Neural cell (in vitro differentiated cells): ENCODE data around the gene PHPT1. TPM values are rescaled to one million over a fixed set of nuclear protein-coding genes. Genes with fewer than 3 reads are reported as not detected.

Source experiments
- H2AFZ ChIP-seq: fragments of 200-600, 300-800 bp; sonication (generic), shearing (Covaris generic); 2 replicates; pipeline ENCODE4 v1.6.0; 2014; ENCODE audit warnings: low read depth, mild to moderate bottlenecking, antibody characterized with exemption, low read length, moderate library complexity
- H3F3A ChIP-seq: fragments of 200-600 bp; shearing (Covaris generic); 2 replicates; pipeline ENCODE4 v1.6.1; 2016; ENCODE audit warnings: mild to moderate bottlenecking, moderate library complexity, mixed read lengths, antibody characterized with exemption, low read length; ENCODE audit not compliant: insufficient read depth, poor library complexity, severe bottlenecking
- H3K27ac ChIP-seq: fragments of 200-600, 300-800 bp; sonication (generic), shearing (Covaris generic); 2 replicates; pipeline ENCODE4 v1.5.1; 2014; ENCODE audit warnings: mild to moderate bottlenecking, low read length, moderate library complexity
- H3K27me3 ChIP-seq: fragments of 300-800, 200-600 bp; sonication (generic), shearing (Covaris generic); 2 replicates; pipeline ENCODE4 v1.6.0; 2014; ENCODE audit warnings: mild to moderate bottlenecking, low read depth, low read length, moderate library complexity; ENCODE audit not compliant: insufficient read depth
- H3K36me3 ChIP-seq: fragments of 300-800, 200-600 bp; sonication (generic), shearing (Covaris generic); 2 replicates; pipeline ENCODE4 v1.5.1; 2014; ENCODE audit warnings: mild to moderate bottlenecking, antibody characterized with exemption, low read length, moderate library complexity; ENCODE audit not compliant: insufficient read depth
- H3K4me2 ChIP-seq: fragments of 300-800, 200-600 bp; sonication (generic), shearing (Covaris generic); 2 replicates; pipeline ENCODE4 v1.6.0; 2014; ENCODE audit warnings: mild to moderate bottlenecking, low read length
- H3K4me3 ChIP-seq: fragments of 300-800, 200-600 bp; sonication (generic), shearing (Covaris generic); 2 replicates; pipeline ENCODE4 v1.5.1; 2014; ENCODE audit warnings: mild to moderate bottlenecking, low read length, moderate library complexity
- H3K79me2 ChIP-seq: fragments of 200-600 bp; shearing (Covaris generic); replicated peaks from 2 replicates; pipeline ENCODE4 v1.6.0; 2014; ENCODE audit warnings: mild to moderate bottlenecking, low read length, moderate library complexity; ENCODE audit not compliant: insufficient read depth
- H3K9ac ChIP-seq: fragments of 300-800, 200-600 bp; sonication (generic), shearing (Covaris generic); 2 replicates; pipeline ENCODE4 v1.6.1; 2016; ENCODE audit warnings: mild to moderate bottlenecking, low read length, mixed read lengths
- H3K9me2 ChIP-seq: fragments of 200-600 bp; shearing (Covaris generic); 2 replicates; pipeline ENCODE4 v1.6.1; 2016; ENCODE audit warnings: mild to moderate bottlenecking, low read length, mixed read lengths; ENCODE audit not compliant: insufficient read depth
- H3K9me3 ChIP-seq: fragments of 200-600, 300-800 bp; sonication (generic), shearing (Covaris generic); 2 replicates; pipeline ENCODE4 v1.6.1; 2016; ENCODE audit warnings: mild to moderate bottlenecking, mixed run types, low read length, moderate library complexity, mixed read lengths
- H4K20me1 ChIP-seq: fragments of 200-600 bp; shearing (Covaris generic); 2 replicates; pipeline ENCODE4 v1.6.1; 2016; ENCODE audit warnings: mild to moderate bottlenecking, mixed run types; ENCODE audit not compliant: insufficient read depth
- CTCF ChIP-seq: fragments of 450-650 bp; IDR thresholded peaks from 2 replicates; pipeline ENCODE4 v1.5.1; 2014; ENCODE audit warnings: antibody characterized with exemption, mild to moderate bottlenecking, moderate library complexity; ENCODE audit not compliant: poor library complexity, severe bottlenecking
- EP300 ChIP-seq: fragments of 450-650 bp; conservative IDR thresholded peaks from 2 replicates; pipeline ENCODE4 v1.6.1; 2014; ENCODE audit warnings: antibody characterized with exemption, mild to moderate bottlenecking, moderate library complexity; ENCODE audit not compliant: poor library complexity, severe bottlenecking
- EZH2 ChIP-seq: fragments of 200-600, 300-800 bp; shearing (Covaris generic), sonication (generic); IDR thresholded peaks from 2 replicates; pipeline ENCODE4 v1.6.1; 2014; ENCODE audit warnings: antibody characterized with exemption, low read length, borderline replicate concordance, mild to moderate bottlenecking; ENCODE audit not compliant: insufficient read depth, poor library complexity, severe bottlenecking
- MXI1 ChIP-seq: fragments of 450-650 bp; conservative IDR thresholded peaks from 2 replicates; pipeline ENCODE4 v1.6.1; 2014; ENCODE audit warnings: antibody characterized with exemption, mild to moderate bottlenecking; ENCODE audit not compliant: poor library complexity, severe bottlenecking
- POLR2AphosphoS5 ChIP-seq: IDR thresholded peaks from 2 replicates; pipeline ENCODE4 v1.6.1; 2012
- RAD21 ChIP-seq: fragments of 450-650 bp; conservative IDR thresholded peaks from 2 replicates; pipeline ENCODE4 v1.6.1; 2014; ENCODE audit warnings: antibody characterized with exemption, mild to moderate bottlenecking, moderate library complexity
- REST ChIP-seq: IDR thresholded peaks from 2 replicates; pipeline ENCODE4 v1.6.1; 2012; ENCODE audit warnings: borderline replicate concordance
- SMC3 ChIP-seq: fragments of 450-650 bp; conservative IDR thresholded peaks from 2 replicates; pipeline ENCODE4 v1.6.1; 2014; ENCODE audit warnings: antibody characterized with exemption, mild to moderate bottlenecking, moderate library complexity; ENCODE audit not compliant: poor library complexity
- TAF1 ChIP-seq: IDR thresholded peaks from 2 replicates; pipeline ENCODE4 v1.6.1; 2012; ENCODE audit warnings: low read depth
- polyA plus RNA-seq: library from polyadenylated mRNA; depleted of rRNA; stranded (reverse); fragments of >200 nt; gene quantifications from 2 replicates; pipeline ENCODE4 v1.2.3, GENCODE V29; 2014

The PHPT1 gene
- polyA plus RNA-seq, 1 donor from 2014 or later: 279 TPM

DNA sequence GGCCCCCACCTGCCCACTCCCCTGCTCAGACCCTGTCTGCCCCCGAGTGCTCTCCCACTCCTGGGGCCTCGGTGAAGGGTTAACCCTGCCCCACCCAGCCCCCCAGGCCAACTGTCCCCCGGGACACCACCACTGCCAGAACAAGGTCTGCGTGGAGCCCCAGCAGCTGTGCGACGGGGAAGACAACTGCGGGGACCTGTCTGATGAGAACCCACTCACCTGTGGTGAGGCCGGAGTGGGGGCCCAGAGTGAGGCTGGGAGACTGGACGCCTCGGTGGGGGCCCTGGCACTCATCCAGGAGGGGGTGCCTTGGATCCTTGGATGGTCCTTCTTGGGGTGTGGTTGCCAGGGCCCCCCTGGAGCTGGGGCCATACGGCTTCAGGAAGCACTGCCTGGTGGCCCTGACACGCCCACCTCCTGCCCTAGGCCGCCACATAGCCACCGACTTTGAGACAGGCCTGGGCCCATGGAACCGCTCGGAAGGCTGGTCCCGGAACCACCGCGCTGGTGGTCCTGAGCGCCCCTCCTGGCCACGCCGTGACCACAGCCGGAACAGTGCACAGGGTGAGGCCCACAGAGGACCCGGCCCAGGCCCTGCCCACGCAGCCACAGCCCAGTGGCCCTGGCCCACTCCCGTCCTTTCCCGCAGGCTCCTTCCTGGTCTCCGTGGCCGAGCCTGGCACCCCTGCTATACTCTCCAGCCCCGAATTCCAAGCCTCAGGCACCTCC is 5.1 kb downstream of the PHPT1 start:
- Histone ChIP-seq H3F3A (no peaks in the 10 kb centered on the region), H2AFZ (no peak overlapping the region), H3K9me3 (no peaks in the 10 kb centered on the region), H4K20me1 (no peaks in the 10 kb centered on the region), H3K4me2 (no peak overlapping the region), H3K9me2 (no peaks in the 10 kb centered on the region), H3K27ac (no peak overlapping the region), H3K36me3 (no peaks in the 10 kb centered on the region), H3K9ac (no peak overlapping the region), H3K4me3 (no peak overlapping the region), H3K27me3 (no peaks in the 10 kb centered on the region), H3K79me2 (no peaks in the 10 kb centered on the region)
- no peak for TF ChIP-seq REST
- TF ChIP-seq MXI1: no peak
- no peak for TF ChIP-seq POLR2AphosphoS5
- TF ChIP-seq CTCF: no peak
- no peak for TF ChIP-seq TAF1
- no peak for TF ChIP-seq EZH2
- TF ChIP-seq RAD21: no peak
- TF ChIP-seq EP300: no peak
- no peak for TF ChIP-seq SMC3

DNA sequence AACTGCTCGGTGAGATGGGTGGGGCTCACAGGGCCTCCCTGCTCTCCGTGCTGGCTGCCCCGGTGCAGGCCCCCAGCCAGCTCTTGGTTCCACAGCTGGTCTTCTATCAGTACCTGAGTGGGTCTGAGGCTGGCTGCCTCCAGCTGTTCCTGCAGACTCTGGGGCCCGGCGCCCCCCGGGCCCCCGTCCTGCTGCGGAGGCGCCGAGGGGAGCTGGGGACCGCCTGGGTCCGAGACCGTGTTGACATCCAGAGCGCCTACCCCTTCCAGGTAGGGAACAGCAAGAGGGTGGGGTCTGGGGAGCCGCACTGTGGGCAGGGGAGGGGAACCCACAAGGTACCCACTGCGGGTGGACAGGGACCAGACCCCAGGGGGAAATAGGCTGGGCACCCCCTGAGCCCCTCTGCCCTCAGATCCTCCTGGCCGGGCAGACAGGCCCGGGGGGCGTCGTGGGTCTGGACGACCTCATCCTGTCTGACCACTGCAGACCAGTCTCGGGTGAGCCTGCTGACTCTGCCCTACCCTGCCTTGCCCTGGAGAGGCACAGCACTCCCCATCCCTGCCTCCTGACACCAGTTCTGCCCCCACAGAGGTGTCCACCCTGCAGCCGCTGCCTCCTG is 5.7 kb downstream of the PHPT1 start:
- Histone ChIP-seq H4K20me1 (no peaks in the 10 kb centered on the region), H3K9me3 (no peaks in the 10 kb centered on the region), H3F3A (no peaks in the 10 kb centered on the region), H3K4me3 (no peak overlapping the region), H3K27ac (no peak overlapping the region), H3K36me3 (no peaks in the 10 kb centered on the region), H3K4me2 (no peak overlapping the region), H3K9ac (no peak overlapping the region), H3K79me2 (no peaks in the 10 kb centered on the region), H2AFZ (no peak overlapping the region), H3K9me2 (no peaks in the 10 kb centered on the region), H3K27me3 (no peaks in the 10 kb centered on the region)
- TF ChIP-seq EZH2 (no peak), MXI1 (no peak), CTCF (no peak), TAF1 (no peak), RAD21 (no peak), POLR2AphosphoS5 (no peak), REST (no peak), SMC3 (no peak), EP300 (no peak)
